Parathyroid adenoma (tissue), 2 donors: ENCODE data around the gene KMT2D.
A peak's percentile ranks its signal among the peaks of the same experiment; 100 is the strongest.

Experiments used
- H2AFZ ChIP-seq: fragments of 300-600 bp; sonication (generic); one replicate; pipeline ENCODE4 v1.7.0; 2017; ENCODE audit warnings: antibody characterized with exemption, mild to moderate bottlenecking
- H3K27ac ChIP-seq: fragments of 300-600 bp; sonication (generic); one replicate; pipeline ENCODE4 v1.7.0; 2017
- H3K27me3 ChIP-seq: fragments of 300-600 bp; sonication (generic); one replicate; pipeline ENCODE4 v1.7.0; 2017; ENCODE audit warnings: low read length; ENCODE audit not compliant: control insufficient read depth, insufficient read depth
- H3K36me3 ChIP-seq: fragments of 300-600 bp; sonication (generic); one replicate; pipeline ENCODE4 v1.7.0; 2017; ENCODE audit warnings: low read length; ENCODE audit not compliant: control insufficient read depth, insufficient read depth
- H3K4me1 ChIP-seq: fragments of 300-600 bp; sonication (generic); one replicate; pipeline ENCODE4 v1.7.0; 2017; ENCODE audit warnings: control low read depth
- H3K4me2 ChIP-seq: fragments of 300-600 bp; sonication (generic); one replicate; pipeline ENCODE4 v1.7.0; 2017; ENCODE audit warnings: low read length
- H3K4me3 ChIP-seq: fragments of 300-600 bp; sonication (generic); one replicate; pipeline ENCODE4 v1.7.0; 2017; ENCODE audit warnings: low read depth, low read length
- H3K79me2 ChIP-seq: fragments of 300-600 bp; sonication (generic); one replicate; pipeline ENCODE4 v1.7.0; 2017; ENCODE audit warnings: control low read depth
- H3K9ac ChIP-seq: fragments of 300-600 bp; sonication (generic); one replicate; pipeline ENCODE4 v1.7.0; 2017; ENCODE audit warnings: mild to moderate bottlenecking
- H3K9me3 ChIP-seq: fragments of 300-600 bp; sonication (generic); one replicate; pipeline ENCODE4 v1.7.0; 2017; ENCODE audit warnings: low read length; ENCODE audit not compliant: control insufficient read depth
- CTCF ChIP-seq: fragments of 300-600 bp; sonication (generic); IDR thresholded peaks from one replicate; pipeline ENCODE4 v1.7.0; 2017; ENCODE audit warnings: antibody characterized with exemption, mild to moderate bottlenecking
- donor health status: primary hyperparathyroidism.

The KMT2D gene

DNA sequence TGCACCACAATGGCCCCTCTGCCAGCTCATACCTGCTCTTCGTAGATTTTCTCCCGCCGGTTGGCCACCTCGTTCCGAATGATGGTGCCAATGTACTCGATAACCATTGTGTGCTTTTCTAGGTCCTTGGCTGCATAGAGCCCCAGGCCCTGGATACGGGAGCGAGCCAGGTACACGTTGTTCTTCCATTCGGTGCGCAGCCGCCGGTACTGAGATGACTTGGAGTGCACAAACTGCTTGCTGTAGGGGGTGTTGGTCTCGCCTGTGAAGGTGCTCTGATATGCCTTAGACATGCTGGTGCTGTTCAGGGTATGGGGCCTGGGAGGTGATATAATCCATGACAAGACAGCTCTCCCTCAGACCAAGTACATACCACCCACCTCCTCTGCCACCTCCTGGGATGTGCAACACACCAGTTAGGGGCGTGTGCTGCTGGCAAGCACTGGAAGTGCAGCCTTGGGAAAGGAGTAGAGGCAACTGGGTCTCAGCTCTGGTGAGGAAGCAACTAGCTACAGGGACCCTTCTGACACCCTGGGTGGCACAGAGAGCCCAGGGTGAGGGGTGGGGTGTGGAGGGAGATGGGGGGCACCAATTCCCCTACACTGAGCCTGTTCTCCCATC, 37.9 kb downstream of the KMT2D start:
- Histone ChIP-seq H3K27me3 (no peaks in the 10 kb centered on the region), H3K4me2 (no peak overlapping the region), H3K4me3 (no peak overlapping the region), H3K4me1 (peaks cover 4% of the 10 kb centered on the region), H2AFZ (no peak overlapping the region), H3K9ac (no peak overlapping the region), H3K36me3 (no peaks in the 10 kb centered on the region), H3K9me3 (no peaks in the 10 kb centered on the region), H3K27ac (no peak overlapping the region), H3K79me2 (peaks cover 8% of the 10 kb centered on the region)
- no peak for TF ChIP-seq CTCF

- peaks cover 8% of the 10 kb centered on the region for H3K4me1 ChIP-seq
- H3K9me3 ChIP-seq: no peaks in the 10 kb centered on the region
- no peak for TF ChIP-seq CTCF
- H3K27ac ChIP-seq: no peak overlapping the region
- no peaks in the 10 kb centered on the region for H3K27me3 ChIP-seq
- no peak overlapping the region for H3K4me2 ChIP-seq
- H3K36me3 ChIP-seq: no peaks in the 10 kb centered on the region
- no peak overlapping the region for H3K4me3 ChIP-seq
- peaks cover 17% of the 10 kb centered on the region for H3K79me2 ChIP-seq
- H2AFZ ChIP-seq: no peak overlapping the region
- no peak overlapping the region for H3K9ac ChIP-seq
These were observed 39.2 kb downstream of the KMT2D start for GRCh38 chr12:49021292-49021915.

- no peak overlapping the region for H2AFZ ChIP-seq
- H3K36me3 ChIP-seq: no peaks in the 10 kb centered on the region
- TF ChIP-seq CTCF: no peak
- no peak overlapping the region for H3K9ac ChIP-seq
- no peak overlapping the region for H3K27ac ChIP-seq
- no peak overlapping the region for H3K4me2 ChIP-seq
- peaks cover 8% of the 10 kb centered on the region for H3K4me1 ChIP-seq
- H3K27me3 ChIP-seq: no peaks in the 10 kb centered on the region
- no peaks in the 10 kb centered on the region for H3K9me3 ChIP-seq
- no peak overlapping the region for H3K4me3 ChIP-seq
- H3K79me2 ChIP-seq: peaks cover 21% of the 10 kb centered on the region
These were observed 40.2 kb downstream of the KMT2D start for GRCh38 chr12:49020441-49020840.

DNA sequence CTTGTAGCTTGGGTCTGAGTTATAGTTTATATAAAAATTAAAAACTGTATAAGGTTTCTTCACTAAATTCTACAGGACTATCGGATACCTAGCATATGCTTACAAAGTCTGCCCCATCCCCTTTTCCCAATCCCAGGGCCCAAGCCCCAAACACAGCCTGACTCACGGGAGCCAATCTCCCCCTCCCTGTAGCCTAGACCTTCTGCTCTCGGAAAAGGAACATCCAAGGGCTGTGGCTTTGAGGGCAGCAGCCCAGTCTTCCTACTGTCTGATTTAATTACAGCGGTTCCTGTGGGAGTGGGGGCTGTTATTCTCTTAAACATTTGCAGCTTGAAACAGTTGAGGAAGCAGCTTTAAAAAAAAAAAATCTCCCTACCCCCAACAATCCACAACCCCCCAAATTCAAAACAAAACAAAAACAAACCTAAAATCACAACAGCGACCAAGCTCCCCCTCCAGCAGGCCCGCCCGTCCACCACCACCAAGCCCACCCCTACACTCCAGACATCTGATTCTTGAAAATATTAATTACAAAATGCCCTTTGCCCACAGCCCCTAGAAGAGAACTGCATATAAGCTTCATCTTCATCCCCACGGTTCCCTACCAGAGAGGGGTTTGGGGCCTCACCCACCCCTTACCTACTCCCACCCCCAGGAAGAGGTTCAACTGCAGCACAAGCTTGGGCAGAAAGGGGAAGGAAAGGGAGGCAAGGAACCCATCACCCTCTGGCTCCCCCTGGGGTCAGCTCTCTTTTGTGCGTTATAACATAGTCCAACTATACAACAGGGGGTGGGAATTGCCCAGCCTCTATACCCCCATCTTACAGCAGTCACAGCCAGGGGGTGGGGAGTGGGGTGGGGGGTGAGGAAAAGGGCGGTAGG, 40.9 kb downstream of the KMT2D start:
- no peaks in the 10 kb centered on the region for H3K9me3 ChIP-seq
- no peak overlapping the region for H3K4me3 ChIP-seq
- TF ChIP-seq CTCF: no peak
- H3K27ac ChIP-seq: peak overlapping the region; percentile 80
- no peaks in the 10 kb centered on the region for H3K36me3 ChIP-seq
- H3K4me2 ChIP-seq: peak overlapping the region; percentile 76
- H3K9ac ChIP-seq: no peak overlapping the region
- no peaks in the 10 kb centered on the region for H3K27me3 ChIP-seq
- peaks cover 8% of the 10 kb centered on the region for H3K4me1 ChIP-seq
- peaks cover 25% of the 10 kb centered on the region for H3K79me2 ChIP-seq
- H2AFZ ChIP-seq: no peak overlapping the region
